ENCODE measurements around the gene CHD6.

- no peak for TF ChIP-seq BACH2 (CRISPR knock-in tag; IDR thresholded peaks at IDR 0.05; ENCODE audit: borderline replicate concordance)
- TF ChIP-seq GLIS3 (CRISPR knock-in tag; IDR thresholded peaks at IDR 0.05): no peak
- no peak for TF ChIP-seq PPARA (CRISPR knock-in tag; IDR thresholded peaks at IDR 0.05; ENCODE audit: borderline replicate concordance)
- TF ChIP-seq PATZ1 (CRISPR knock-in tag; IDR thresholded peaks at IDR 0.05; ENCODE audit: borderline replicate concordance): no peak
Observed at GRCh38 chr20:41598719-41599118, 19.5 kb downstream of the CHD6 start.
